SK-N-SH (cell line): ENCODE data around the gene PNPLA2.

ENCODE experiments used
- CTCF ChIP-seq: fragments of 200-600 bp; sonication (generic); IDR thresholded peaks from 2 replicates; pipeline ENCODE4 v1.6.1; 2017; ENCODE audit warnings: antibody characterized with exemption, mild to moderate bottlenecking, moderate library complexity
- ELF1 ChIP-seq: IDR thresholded peaks from 2 replicates; pipeline ENCODE4 v1.4.0; 2012
- EZH2phosphoT487 ChIP-seq: fragments of 200-600 bp; sonication (generic); IDR thresholded peaks from 2 replicates; pipeline ENCODE4 v1.6.1; 2017; ENCODE audit warnings: low read depth, mixed run types, mild to moderate bottlenecking, antibody characterized with exemption, moderate library complexity, borderline replicate concordance
- POLR2AphosphoS5 ChIP-seq: IDR thresholded peaks from 2 replicates; pipeline ENCODE4 v1.6.1; 2012; ENCODE audit warnings: low read depth, low read length
- RCOR1 ChIP-seq: fragments of 150-350 bp; IDR thresholded peaks from 2 replicates; pipeline ENCODE4 v1.6.1; 2017; ENCODE audit warnings: antibody characterized with exemption, low read length
- REST ChIP-seq: IDR thresholded peaks from 2 replicates; pipeline ENCODE4 v1.6.1; 2012; ENCODE audit warnings: mild to moderate bottlenecking, low read depth, low read length, moderate library complexity

- TF ChIP-seq CTCF (no peak), RCOR1 (no peak), EZH2phosphoT487 (no peak), ELF1 (no peak), POLR2AphosphoS5 (no peak), REST (no peak)
Measured at GRCh38 chr11:823441-824291, 5.0 kb downstream of the PNPLA2 start.
